Osteoblast (primary cell): ENCODE data around the gene FDX1. TPM values are rescaled to one million over a fixed set of nuclear protein-coding genes. Genes with fewer than 3 reads are reported as not detected.
"Not testable (repeated sequence)": the region's sequence is repeated elsewhere in the genome, so short reads cannot be mapped to it uniquely, and the experiment has no call there.

Experiments used
- DNase-seq: peaks from one replicate; pipeline ENCODE4 v3.0.0; 2011; ENCODE audit warnings: low spot score, mixed read lengths; ENCODE audit not compliant: insufficient read length; ENCODE audit errors: missing footprints
- H2AFZ ChIP-seq: 2 replicates; pipeline ENCODE4 v1.6.0; 2011; ENCODE audit warnings: mild to moderate bottlenecking, low read length
- H3K27ac ChIP-seq: 2 replicates; pipeline ENCODE4 v1.5.1; 2011; ENCODE audit warnings: mild to moderate bottlenecking, low read depth, low read length, moderate library complexity
- H3K27me3 ChIP-seq: 2 replicates; pipeline ENCODE4 v1.6.0; 2012; ENCODE audit warnings: mild to moderate bottlenecking, control low read depth, inconsistent platforms, low read length, moderate library complexity; ENCODE audit not compliant: insufficient read depth
- H3K36me3 ChIP-seq: 2 replicates; pipeline ENCODE4 v1.5.1; 2011; ENCODE audit warnings: mild to moderate bottlenecking, low read length, control low read depth, moderate library complexity; ENCODE audit not compliant: insufficient read depth
- H3K4me1 ChIP-seq: 2 replicates; pipeline ENCODE4 v1.5.1; 2011; ENCODE audit warnings: mild to moderate bottlenecking, low read length, control low read depth, moderate library complexity; ENCODE audit not compliant: insufficient read depth
- H3K4me2 ChIP-seq: 2 replicates; pipeline ENCODE4 v1.6.0; 2011; ENCODE audit warnings: mild to moderate bottlenecking, low read length; ENCODE audit not compliant: insufficient read depth
- H3K4me3 ChIP-seq: fragments of 200-600 bp; sonication (generic); 3 replicates; pipeline ENCODE4 v1.5.1; 2012; ENCODE audit warnings: mild to moderate bottlenecking, low read length, inconsistent platforms; ENCODE audit not compliant: insufficient read depth
- H3K79me2 ChIP-seq: 2 replicates; pipeline ENCODE4 v1.6.0; 2012; ENCODE audit warnings: mild to moderate bottlenecking, low read length, control low read depth, inconsistent platforms; ENCODE audit not compliant: insufficient read depth
- H3K9me3 ChIP-seq: 2 replicates; pipeline ENCODE4 v1.5.1; 2011; ENCODE audit warnings: low read depth, low read length, control low read depth
- H4K20me1 ChIP-seq: 2 replicates; pipeline ENCODE4 v1.6.0; 2012; ENCODE audit warnings: mild to moderate bottlenecking, low read length, control low read depth; ENCODE audit not compliant: insufficient read depth
- total RNA-seq: library from RNA; depleted of rRNA; stranded (reverse); fragments of >200 nt; gene quantifications from 2 replicates; pipeline ENCODE4 v1.2.3, GENCODE V29; 2012
- TF ChIP-seq, protein P1 (sequence below): IDR thresholded peaks from 2 replicates; pipeline ENCODE4 v1.5.1; 2011; ENCODE audit warnings: mild to moderate bottlenecking, low read depth, low read length, moderate library complexity; ENCODE audit errors: extremely low read depth

Gene FDX1
- total RNA-seq, 1 donor: 9.0 TPM

- TF ChIP-seq, protein P1, sequence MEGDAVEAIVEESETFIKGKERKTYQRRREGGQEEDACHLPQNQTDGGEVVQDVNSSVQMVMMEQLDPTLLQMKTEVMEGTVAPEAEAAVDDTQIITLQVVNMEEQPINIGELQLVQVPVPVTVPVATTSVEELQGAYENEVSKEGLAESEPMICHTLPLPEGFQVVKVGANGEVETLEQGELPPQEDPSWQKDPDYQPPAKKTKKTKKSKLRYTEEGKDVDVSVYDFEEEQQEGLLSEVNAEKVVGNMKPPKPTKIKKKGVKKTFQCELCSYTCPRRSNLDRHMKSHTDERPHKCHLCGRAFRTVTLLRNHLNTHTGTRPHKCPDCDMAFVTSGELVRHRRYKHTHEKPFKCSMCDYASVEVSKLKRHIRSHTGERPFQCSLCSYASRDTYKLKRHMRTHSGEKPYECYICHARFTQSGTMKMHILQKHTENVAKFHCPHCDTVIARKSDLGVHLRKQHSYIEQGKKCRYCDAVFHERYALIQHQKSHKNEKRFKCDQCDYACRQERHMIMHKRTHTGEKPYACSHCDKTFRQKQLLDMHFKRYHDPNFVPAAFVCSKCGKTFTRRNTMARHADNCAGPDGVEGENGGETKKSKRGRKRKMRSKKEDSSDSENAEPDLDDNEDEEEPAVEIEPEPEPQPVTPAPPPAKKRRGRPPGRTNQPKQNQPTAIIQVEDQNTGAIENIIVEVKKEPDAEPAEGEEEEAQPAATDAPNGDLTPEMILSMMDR: no peak
- Histone ChIP-seq H3K4me1 (no peaks in the 10 kb centered on the region), H3K79me2 (no peaks in the 10 kb centered on the region), H3K9me3 (no peaks in the 10 kb centered on the region), H3K36me3 (no peaks in the 10 kb centered on the region), H3K4me2 (no peak overlapping the region), H3K27me3 (no peaks in the 10 kb centered on the region), H4K20me1 (no peaks in the 10 kb centered on the region), H2AFZ (no peak overlapping the region), H3K27ac (no peak overlapping the region), H3K4me3 (no peak overlapping the region)
- no peak for DNase-seq
Observed at GRCh38 chr11:110392056-110392455, 37.7 kb upstream of the FDX1 start.

GRCh38 chr11:110397668-110398286 lies 32.0 kb upstream of the FDX1 start:
- H3K9me3 ChIP-seq, DNase-seq, H2AFZ ChIP-seq, H3K79me2 ChIP-seq, H3K4me1 ChIP-seq, H3K27me3 ChIP-seq, H3K4me2 ChIP-seq, H3K36me3 ChIP-seq, H4K20me1 ChIP-seq, H3K4me3 ChIP-seq, H3K27ac ChIP-seq: not testable (repeated sequence)

DNA sequence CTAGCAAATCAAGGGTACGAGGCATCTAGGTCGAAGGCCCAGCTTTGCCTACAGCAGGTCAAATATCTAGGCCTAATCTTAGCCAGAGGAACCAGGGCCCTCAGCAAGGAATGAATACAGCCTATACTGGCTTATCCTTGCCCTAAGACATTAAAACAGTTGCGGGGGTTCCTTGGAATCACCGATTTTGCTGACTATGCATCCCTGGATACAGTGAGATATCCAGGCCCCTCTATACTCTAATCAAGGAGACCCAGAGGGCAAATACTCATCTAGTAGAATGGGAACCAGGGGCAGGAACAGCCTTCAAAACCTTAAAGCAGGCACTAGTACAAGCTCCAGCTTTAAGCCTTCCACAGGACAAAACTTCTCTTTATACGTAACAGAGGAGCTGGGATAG lies 26.2 kb upstream of the FDX1 start:
- DNase-seq, H3K79me2 ChIP-seq: not testable (repeated sequence)

GRCh38 chr11:110405636-110406035 lies 24.1 kb upstream of the FDX1 start:
- not testable (repeated sequence) for H2AFZ ChIP-seq, H3K27ac ChIP-seq, H3K79me2 ChIP-seq, H3K4me2 ChIP-seq, H3K4me1 ChIP-seq, DNase-seq, H3K4me3 ChIP-seq, H3K9me3 ChIP-seq, H3K27me3 ChIP-seq, H3K36me3 ChIP-seq, H4K20me1 ChIP-seq

More for the DNA sequence above, 26.2 kb upstream of the FDX1 start:
- H3K9me3 ChIP-seq, H3K27me3 ChIP-seq, H4K20me1 ChIP-seq, H3K27ac ChIP-seq, H3K4me2 ChIP-seq, H3K36me3 ChIP-seq, H3K4me3 ChIP-seq, H3K4me1 ChIP-seq, H2AFZ ChIP-seq: not testable (repeated sequence)

- Histone ChIP-seq H3K4me1 (no peaks in the 10 kb centered on the region), H4K20me1 (no peaks in the 10 kb centered on the region), H3K4me2 (no peak overlapping the region), H3K4me3 (no peak overlapping the region), H3K9me3 (no peaks in the 10 kb centered on the region), H3K36me3 (no peaks in the 10 kb centered on the region), H3K79me2 (no peaks in the 10 kb centered on the region), H2AFZ (no peak overlapping the region), H3K27me3 (no peaks in the 10 kb centered on the region), H3K27ac (no peak overlapping the region)
- no peak for DNase-seq
- TF ChIP-seq, protein P1: no peak
Observed at GRCh38 chr11:110407315-110407714, 22.4 kb upstream of the FDX1 start.
